GM18907 (cell line): ENCODE measurements around the gene LBHD1.
"Not testable (repeated sequence)": the region's sequence is repeated elsewhere in the genome, so short reads cannot be mapped to it uniquely, and the experiment has no call there.

Experiments
- ATAC-seq: cut with Tn5 transposase; IDR thresholded peaks from one replicate; pipeline ENCODE4 v1.9.1; 2021; ENCODE audit warnings: mild to moderate bottlenecking, moderate library complexity; ENCODE audit not compliant: unreplicated experiment

The LBHD1 gene

GRCh38 chr11:62621567-62622470 is 50.2 kb downstream of the LBHD1 start, which contains the start of gene B3GAT3:
Gene B3GAT3 (minus strand): TSS chr11:62621986. CDS start chr11:62621947, 39 bp downstream.
- ATAC-seq = peak; percentile 91

- no peak for ATAC-seq
Observed at GRCh38 chr11:62621027-62621566, 51.0 kb downstream of the LBHD1 start.

- ATAC-seq = not testable (repeated sequence)
Observed at GRCh38 chr11:62616957-62617356, 55.1 kb downstream of the LBHD1 start.

- ATAC-seq = no peak
Observed at GRCh38 chr11:62615521-62615920, 56.5 kb downstream of the LBHD1 start.

- no peak for ATAC-seq
Observed at GRCh38 chr11:62614275-62614674, 57.8 kb downstream of the LBHD1 start.

GRCh38 chr11:62613291-62613778 is 58.7 kb downstream of the LBHD1 start:
- ATAC-seq = peak; percentile 2
